GM12874 (cell line): Measurements from ENCODE around the gene DSCAM.

Experiments
- CTCF ChIP-seq: IDR thresholded peaks from 2 replicates; pipeline ENCODE4 v1.5.1; 2011; ENCODE audit warnings: low read depth, mild to moderate bottlenecking, control low read depth, low read length, moderate library complexity; ENCODE audit not compliant: insufficient read depth

The DSCAM gene

GRCh38 chr21:40331804-40332203 lies 515.2 kb downstream of the DSCAM start:
- no peak for TF ChIP-seq CTCF

DNA sequence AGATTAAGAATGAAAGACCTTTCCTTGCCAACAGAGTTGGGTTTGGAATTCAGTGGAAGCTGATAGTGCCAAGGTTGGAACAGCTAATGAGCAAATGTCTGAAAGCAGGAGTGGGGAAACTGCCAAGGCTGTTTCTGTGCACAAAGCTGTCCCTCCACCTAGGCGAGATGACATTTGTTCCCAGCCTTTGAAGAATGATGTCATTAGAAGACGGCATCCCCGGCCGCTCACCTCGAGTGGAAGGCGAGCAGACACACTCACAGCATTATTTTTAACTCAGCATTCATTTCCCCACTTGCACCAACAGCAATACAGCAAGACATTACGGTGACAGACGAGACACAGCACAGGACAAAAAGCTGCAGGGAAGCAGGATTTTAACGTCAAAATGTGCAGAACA lies 515.8 kb downstream of the DSCAM start:
- TF ChIP-seq CTCF, result no peak

DNA sequence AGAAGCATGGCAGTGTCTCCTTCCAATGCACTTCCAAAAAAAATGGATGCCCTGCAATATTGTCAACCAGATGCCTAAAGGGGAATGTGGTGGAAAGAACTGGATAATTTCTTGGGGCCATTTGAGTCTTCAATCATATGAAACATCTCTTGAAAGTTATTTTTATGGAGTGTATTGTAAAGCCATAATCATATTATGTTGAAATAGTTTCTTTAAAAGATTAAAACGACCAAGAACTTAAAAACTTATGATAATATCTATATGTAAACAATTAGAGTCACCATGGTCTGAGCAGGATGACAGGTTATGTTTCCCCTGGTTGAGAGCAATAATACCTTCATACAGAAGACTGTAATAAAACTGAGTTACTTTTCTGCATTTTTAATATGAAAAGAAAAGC lies 522.6 kb downstream of the DSCAM start:
- no peak for TF ChIP-seq CTCF

- no peak for TF ChIP-seq CTCF
These were observed 528.6 kb downstream of the DSCAM start for GRCh38 chr21:40318371-40318770.

- no peak for TF ChIP-seq CTCF
These were observed 530.9 kb downstream of the DSCAM start for GRCh38 chr21:40316104-40316503.

DNA sequence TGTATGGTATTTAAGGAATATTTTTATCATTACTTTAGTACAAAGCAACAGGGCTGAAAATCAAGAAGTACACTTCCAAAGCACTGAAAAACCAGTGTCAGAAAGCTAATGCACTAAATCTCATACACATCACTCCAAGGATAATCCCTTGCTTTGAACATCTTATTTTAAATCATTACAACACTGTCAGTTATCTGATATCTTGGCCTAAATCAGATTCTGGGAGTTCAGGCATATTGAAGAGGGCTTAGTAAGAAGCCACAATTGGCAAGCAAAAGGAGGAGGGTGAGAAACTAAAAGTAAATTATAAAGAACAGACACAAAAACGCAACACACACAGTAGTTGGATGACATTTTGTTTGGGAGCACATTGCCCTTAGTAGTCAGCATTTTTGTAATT lies 531.3 kb downstream of the DSCAM start:
- no peak for TF ChIP-seq CTCF

DNA sequence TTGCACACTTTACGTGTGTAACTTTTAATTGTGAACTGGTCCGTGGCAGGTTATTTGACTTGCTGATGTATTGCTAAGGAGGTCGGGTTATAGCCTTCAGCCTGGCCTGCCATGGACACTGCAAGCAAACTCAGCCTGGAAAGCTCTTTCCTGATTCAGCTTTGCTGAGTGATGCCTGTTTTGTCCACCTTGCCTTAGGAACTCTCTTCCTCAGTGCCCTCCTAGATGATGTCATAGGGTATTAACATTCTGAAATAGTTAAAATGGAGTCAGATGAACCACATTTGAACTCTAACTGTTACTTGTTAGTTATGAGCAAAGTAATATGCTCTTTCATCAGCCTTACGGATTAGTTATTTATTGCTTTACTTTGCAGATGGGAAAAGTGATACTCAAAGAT lies 533.7 kb downstream of the DSCAM start:
- no peak for TF ChIP-seq CTCF

GRCh38 chr21:40300300-40300699 lies 546.7 kb downstream of the DSCAM start:
- no peak for TF ChIP-seq CTCF
